Activated T-cell treated with anti-CD3 and anti-CD28 coated beads, Interleukin-2, amount 50 U/mL, for 1 hour (primary cell): Measurements from ENCODE around the gene RNF135.
"Not testable (repeated sequence)": the region's sequence is repeated elsewhere in the genome, so short reads cannot be mapped to it uniquely, and the experiment has no call there.

Experiments
- DNase-seq: peaks from one replicate; pipeline ENCODE4 v3.0.0-alpha.2; 2020

The RNF135 gene, protein sequence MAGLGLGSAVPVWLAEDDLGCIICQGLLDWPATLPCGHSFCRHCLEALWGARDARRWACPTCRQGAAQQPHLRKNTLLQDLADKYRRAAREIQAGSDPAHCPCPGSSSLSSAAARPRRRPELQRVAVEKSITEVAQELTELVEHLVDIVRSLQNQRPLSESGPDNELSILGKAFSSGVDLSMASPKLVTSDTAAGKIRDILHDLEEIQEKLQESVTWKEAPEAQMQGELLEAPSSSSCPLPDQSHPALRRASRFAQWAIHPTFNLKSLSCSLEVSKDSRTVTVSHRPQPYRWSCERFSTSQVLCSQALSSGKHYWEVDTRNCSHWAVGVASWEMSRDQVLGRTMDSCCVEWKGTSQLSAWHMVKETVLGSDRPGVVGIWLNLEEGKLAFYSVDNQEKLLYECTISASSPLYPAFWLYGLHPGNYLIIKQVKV

DNA sequence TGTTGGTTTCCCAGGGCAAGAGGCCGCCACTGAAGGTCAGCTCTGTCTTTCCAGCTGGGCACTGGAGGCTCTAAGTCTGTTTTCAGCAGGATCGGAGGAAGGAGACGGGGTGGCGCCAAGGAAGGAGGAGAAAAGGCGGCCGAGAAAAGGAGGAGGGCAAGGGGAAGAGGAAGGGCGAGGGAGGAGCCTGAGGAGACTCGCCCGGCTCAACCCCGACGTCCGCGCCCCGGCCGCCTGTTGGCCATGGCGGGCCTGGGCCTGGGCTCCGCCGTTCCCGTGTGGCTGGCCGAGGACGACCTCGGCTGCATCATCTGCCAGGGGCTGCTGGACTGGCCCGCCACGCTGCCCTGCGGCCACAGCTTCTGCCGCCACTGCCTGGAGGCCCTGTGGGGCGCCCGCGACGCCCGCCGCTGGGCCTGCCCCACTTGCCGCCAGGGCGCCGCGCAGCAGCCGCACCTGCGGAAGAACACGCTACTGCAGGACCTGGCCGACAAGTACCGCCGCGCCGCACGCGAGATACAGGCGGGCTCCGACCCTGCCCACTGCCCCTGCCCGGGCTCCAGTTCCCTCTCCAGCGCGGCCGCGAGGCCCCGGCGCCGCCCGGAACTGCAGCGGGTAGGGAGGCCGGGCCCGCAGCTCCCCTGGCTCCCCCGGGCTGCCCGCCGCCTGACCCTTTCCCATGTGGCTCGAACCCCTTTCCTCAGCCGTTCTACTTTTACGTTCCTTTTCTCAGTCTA, at the start of gene RNF135:
Gene RNF135 (plus strand): TSS at position 209 of the 737 bp plus-strand sequence. CDS start 35 bp downstream, at position 244.
- DNase-seq, result peak; percentile 69

DNA sequence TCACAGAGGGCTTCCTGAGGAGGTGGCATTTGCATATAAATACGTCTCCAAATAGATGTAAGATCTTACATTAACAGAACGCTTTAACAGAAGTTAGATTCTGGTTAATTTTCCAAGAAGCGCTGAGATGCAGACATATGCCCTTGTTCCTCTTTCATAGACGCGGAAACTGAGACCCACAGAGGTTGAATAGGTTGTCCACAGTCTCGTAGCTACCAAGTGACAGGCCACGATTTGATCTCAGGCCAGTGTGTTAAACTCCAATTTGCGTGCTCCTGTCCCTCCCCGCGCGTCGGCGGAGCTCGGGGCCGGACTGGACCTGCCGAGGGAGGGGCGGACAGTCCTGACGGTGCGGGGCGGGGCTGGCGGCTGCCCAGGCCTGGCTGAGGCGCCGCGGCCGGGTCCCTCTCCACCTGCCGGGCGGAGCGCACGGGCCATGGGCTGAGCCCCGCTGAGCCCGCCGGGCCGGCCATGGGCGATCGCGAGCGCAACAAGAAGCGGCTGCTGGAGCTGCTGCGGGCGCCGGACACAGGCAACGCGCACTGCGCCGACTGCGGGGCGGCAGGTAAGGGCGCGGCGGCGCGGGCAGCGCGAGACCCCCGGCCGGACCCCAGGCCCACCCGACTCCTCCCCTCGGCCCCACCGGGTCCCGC, 49.2 kb upstream of the RNF135 start, which contains the start of gene ADAP2:
Gene ADAP2 (plus strand): TSS at position 402 of the 653 bp plus-strand sequence. CDS start 70 bp downstream, at position 472.
- no peak for DNase-seq

DNA sequence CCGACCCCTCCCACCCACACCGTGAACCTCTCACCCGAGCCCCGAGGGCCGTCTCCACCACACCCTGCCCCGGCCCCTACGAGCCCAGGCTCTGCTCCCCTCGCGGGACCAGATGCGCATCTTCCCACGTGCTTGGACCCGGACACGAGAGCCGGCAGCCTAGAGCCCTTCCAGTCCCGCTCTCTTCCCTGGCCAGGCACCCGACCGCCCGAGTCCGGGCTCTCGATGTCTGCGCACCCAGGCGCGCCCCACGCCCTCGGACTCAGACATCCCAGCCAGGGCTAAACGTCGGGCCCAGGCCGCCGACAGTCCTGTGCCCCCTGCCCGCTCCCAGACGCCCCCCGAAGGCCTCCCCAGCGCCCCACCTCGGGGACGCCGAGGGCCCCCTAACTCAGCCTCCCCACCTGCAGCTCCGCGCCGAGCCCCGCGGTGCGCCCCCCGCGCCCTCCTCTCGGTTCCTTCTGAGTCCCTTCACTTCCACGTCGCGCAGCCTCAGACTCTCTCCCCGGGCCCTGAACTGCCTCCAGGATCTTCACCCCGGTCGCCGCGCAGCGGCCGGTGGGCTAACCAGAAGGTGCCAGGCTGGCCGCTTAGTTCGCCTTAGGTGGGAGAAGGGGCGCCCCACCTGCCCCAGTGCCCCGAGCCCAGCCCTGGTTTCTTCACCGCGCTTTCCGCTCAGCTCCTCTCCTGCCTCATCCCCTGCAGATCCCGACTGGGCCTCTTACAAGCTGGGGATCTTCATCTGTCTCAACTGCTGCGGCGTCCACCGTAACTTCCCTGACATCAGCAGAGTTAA, 48.4 kb upstream of the RNF135 start:
- peak; percentile 20 for DNase-seq

DNA sequence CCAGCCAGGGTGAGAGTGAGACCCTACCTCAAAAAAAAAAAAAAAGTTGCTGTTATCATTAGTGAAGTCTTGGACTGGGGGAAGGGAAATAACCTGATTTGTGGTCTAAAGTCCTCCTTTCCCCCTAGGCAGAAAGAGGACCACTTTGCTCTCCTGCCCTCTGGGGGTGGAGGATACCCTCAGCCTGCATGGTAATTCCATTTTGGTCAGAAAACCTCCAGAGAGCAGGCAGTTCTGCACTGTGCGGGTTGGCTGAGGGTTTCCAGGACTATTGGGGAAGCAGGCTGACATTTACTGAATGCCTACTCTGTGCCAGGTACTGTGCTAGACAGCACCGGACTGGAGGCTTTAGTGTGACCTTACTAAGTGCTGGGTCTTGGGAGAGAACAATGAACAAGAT, 46.5 kb upstream of the RNF135 start:
- DNase-seq, result no peak

DNA sequence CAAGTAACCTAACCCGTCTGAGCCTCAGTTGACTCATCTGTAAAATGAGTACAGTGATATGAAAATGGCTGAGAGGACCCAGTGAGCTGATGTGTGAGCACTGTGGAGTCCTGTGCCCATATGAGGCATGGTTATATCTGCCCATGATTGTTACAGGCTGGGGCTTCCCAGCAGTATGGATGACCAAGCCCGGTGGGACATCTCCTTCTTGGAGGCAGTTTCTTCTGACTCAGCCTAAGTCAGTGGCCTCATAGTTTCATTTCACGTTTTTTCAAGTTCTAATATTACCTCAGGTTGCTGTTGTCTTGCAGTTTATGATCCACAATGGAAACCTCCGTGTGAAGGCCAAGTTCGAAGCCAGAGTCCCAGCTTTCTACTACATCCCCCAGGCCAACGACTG, 44.3 kb upstream of the RNF135 start:
- no peak for DNase-seq

DNA sequence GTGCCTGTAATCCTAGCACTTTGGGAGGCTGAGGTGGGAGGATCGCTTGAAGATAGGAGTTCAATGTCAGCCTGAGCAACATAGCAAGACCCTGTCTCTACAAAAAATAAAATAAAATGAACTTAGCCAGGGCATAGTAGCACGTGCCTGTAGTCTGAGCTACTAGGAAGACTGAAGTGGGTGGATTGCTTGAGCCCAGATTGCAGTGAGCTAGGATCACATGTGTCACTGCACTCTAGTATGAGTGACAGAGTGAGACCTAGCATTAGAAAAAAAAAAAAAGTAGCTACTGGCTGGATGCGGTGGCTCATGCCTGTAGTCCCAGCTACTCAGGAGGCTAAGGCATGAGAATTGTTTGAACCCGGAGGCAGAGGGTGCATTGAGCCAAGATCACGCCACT, 43.1 kb upstream of the RNF135 start:
- DNase-seq, result no peak

DNA sequence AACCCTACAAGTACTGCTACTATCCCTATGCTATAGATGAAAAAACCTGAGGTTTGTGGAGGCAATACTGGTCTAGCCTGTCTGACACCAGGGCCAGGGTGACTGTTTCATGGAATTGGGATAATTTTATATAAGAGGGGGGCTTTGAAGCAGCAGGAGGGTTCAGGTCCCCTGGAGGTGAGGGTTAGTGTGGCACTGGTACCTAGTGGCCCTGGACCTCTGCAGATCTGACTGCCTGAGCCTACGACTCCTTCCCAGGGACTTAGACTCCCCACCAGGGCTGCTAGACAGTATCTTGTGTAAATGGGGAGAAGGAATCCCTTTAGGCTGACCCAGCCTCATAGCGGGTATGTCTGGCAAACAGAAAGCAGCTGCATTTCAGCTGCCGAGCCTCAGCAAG, 42.3 kb upstream of the RNF135 start:
- no peak for DNase-seq

DNA sequence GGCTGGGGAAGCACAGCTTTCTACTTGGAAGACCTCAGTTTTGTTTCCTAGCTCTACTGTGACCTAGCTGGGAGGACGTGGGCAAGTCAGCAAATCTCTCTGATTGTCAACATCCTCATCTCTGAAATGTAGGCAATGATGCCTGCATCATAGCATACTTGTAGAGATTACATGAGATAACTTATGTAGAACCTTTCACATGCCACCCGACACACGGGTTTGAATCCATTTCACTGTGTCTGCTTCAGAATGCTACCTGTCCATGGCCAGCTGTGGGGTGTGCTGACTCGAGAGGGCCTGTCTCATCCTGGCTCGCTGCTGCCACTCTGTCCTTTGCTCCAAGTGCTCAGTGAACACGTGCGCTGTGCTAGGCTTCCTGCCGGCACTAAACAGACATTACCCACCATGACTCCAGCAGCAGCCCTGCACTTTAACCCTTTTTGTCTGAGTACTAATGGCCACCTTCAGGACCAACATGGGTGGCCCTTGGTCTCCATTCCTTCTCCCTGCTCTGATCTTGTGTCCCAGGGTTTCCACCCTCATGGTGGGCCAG, 41.7 kb upstream of the RNF135 start:
- no peak for DNase-seq

DNA sequence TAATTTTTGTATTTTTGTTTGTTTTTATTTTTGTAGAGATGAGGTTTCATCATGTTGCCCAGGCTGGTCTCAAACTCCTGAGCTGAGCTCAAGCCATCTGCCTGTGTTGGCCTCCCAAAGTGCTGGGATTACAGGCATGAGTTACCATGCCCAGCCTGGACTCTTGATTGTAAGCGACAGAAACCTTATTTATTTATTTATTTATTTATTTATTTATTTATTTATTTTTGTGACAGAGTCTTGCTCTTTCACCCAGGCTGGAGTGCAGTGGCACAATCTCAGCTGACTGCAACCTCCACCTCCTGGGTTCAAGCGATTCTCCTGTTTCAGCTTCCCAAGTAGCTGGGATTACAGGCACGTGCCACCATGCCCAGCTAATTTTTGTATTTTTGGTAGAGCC, 41.0 kb upstream of the RNF135 start:
- DNase-seq, result not testable (repeated sequence)

DNA sequence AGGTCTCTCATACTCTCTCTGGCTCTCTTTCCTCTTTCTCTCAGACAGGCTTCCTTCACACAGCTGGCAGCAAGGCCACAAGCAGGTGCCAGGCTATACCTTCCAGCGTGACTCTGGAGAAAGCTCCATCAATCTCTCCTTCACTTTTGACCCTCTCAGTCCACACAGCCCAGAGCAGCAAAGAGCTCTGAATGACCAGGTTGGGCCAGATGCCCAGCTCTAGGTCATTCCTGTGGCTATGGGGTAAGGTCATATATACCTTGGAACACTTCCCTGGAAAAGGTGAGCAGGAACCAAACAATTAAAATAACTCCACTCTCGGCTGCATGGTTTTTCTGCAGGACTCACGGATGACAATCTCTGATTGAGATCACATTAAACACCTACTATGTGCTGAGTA, 40.3 kb upstream of the RNF135 start:
- DNase-seq, result no peak

DNA sequence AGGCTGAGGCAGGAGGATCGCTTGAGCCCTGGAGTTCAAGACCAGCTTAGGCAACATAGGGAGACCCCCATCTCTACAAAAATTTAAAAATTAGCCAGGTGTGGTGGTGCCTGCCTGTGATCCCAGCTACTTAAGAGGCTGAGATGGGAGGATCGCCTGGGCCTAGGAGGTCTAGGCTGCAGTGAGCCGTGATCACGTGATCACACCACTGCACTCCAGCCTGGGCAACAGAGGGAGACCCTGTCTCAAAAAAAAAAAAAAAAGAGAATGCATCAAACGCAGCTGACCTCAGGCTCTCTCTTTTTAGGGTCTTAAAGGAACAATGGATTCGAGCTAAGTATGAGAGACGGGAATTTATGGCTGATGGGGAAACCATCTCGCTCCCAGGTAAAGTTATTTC, 39.3 kb upstream of the RNF135 start:
- DNase-seq, result not testable (repeated sequence)

DNA sequence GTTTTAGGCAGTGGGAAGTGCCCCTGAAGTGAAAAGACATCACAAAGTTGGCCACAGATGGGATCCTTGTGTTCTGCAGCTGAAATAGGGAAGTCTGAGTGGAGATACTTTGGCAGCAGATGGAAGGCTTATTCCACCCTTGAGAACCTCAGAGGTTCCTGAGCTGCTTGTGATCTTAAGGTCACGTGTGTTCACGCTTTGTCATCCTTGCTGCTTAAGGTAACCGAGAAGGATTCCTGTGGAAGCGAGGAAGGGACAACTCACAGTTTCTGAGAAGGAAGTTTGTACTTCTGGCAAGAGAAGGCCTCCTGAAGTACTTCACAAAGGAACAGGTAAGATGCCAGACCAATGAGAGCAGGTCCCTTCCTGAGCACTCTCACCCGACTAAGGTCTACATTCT, 36.9 kb upstream of the RNF135 start:
- no peak for DNase-seq

DNA sequence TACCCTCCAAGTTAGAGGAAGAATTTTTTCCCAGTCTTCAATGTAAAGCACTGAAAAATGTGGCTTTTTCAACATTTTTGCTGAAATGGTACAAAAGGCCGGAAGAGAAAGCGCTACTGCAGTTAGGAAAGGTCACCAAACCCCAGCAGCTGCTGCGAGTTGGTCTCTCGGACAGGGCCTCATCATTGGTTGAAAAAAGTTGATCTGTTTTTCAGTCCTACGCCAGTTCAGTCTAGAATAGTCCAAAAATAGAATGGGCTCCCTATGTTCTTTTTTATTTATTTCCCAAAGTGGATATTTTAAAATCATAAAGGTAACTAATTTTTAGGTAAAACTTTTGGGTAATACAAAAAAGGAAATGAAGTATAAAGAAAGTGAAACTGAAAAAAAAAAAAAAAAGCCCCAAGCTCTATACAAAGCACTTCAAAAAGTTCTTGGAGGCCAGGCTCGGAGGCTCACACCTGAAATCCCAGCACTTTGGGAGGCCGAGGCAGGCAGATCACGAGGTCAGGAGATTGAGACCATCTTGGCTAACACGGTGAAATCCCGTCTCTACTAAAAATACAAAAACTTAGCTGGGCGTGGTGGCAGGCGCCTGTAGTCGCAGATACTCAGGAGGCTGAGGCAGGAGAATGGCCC, 31.7 kb upstream of the RNF135 start:
- DNase-seq, result no peak

DNA sequence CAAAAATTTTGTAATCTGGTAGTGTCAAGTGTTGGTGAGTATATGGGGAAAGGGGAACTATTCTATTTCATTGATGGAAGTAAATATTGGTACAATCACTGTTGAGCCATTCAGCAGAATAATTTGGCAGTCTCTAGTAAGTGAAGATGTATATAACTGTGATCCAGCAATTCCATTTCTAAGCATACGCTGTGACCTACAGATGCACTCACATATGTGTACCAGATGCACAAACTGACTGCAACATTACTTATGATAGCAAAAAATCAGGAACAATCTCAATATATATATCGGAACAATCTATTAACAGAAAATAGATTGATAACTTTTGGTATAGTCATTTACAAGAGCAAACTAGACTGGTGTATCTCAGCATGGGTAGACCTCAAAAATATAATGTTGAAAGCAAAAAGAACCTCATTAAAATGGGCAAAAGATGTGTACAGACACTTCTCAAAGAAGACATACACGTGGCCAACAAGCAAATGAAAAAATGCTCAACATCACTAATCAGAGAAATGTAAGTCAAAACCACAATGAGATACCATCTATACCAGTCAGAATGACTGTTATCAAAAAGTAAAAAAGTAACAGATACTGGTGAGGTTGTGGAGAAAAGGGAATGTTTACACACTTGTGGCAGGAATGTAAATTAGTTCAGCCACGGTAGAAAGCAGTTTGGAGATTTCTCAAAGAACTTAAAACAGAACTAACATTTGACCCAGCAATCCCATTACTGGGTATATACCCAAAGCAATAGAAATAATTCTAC, 28.3 kb upstream of the RNF135 start:
- DNase-seq, result no peak

DNA sequence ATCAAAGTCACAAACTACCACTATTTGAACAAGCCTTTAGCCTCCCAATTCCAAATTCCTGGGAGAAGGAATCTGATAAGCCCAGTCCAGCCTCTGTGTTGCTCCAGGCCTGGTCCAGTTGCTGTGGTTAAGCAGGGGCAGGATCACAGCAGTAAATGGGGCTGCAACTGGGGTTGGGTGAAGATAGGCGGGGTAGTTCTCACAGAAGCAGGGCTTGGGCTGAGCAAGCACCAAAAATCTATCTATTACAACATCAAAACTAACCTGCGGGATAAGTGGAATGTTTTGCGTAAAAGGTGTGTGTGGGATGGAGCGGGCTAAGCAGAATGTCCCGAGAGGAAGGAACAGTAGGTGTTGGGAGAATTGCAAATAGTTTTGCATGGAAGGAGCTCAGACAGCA, 23.0 kb upstream of the RNF135 start:
- DNase-seq, result no peak

DNA sequence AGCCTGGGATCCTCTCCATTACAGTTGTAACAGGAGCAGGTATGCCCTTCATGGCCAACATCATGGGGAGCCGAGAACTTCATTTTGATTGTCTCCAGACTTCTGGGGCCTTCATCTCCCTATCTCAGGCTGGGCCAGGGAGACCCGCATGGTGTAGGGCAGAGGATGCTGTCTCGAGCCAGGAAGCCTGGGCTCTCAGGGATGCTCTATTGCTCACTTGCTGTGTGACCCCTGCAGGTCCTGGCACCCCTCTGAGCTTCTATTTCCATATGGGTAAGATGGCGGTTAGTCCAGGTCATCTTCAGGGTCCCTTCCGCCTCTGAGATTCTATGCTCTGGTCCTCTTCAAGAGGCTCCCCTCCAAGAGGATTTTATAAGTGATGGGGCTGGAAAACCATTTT, 20.6 kb upstream of the RNF135 start:
- DNase-seq, result no peak

DNA sequence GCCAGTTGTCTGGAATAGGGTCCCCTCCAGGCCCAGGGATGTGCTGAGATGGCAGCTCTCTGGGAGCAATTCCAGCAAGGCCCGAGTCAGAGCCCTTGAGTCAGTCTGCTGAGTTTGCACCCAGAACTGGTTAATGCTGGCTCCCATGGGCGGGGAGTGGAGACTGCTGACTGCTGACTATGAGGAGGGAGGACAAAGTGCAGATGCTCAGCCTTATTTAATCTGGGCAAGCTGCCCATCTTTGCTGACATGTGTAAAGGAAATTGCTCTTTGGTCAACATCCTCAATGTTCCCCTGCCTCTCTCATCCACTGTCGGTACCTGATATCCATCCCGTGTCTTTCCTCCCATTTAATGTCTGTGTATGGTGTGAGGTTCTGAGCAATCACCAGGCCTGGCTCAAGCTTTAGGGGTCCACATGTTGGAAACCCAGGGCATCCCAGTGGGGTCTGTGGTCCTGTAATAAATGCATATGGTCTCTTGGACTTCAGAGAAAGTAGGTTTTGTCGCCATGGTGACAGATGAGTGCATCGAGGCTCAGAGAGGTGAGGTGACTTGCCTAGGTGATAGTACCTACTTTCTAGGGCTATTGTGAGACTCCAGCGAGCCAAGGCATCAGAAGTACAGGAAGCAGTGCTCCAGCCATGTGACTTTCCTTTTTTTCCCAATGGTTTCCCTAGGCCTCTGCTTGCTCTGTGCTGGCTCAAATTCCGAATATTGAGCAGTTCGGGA, 20.0 kb upstream of the RNF135 start:
- DNase-seq, result no peak

DNA sequence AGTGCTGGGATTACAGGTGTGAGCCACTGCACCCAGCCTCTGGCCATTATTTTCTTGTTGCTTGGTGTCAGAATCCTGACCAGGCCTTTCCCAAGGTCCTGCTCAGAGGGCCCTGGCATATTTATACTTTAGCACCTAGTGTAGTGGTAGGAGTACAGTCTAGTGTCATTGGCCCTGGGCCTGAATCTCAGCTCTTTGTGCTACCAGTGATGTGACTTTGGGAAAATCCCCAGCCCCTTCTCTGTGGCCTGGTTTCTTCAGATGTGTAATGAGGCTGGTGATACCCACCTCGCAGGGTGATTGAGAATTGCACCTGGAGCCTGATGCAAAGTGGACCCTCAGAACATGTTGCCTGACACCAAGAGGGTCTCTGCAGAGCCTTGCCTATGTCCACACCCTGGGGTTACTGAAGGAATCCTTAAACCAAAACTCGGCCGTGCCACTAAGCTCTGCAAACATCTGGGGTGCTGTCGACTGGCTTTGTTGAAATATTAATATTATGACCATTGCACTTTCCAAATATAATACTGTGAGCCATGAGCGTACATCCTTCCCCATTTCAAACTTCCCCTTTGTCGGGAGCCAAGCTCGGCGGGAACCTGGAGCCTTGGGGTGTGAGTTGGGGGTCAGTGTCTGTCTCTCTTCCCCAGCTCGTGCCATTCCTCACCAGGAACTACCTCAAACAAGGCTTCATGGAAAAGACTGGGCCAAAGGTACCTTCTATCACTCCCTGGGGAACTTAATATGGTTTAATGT, 18.0 kb upstream of the RNF135 start:
- DNase-seq, result no peak

DNA sequence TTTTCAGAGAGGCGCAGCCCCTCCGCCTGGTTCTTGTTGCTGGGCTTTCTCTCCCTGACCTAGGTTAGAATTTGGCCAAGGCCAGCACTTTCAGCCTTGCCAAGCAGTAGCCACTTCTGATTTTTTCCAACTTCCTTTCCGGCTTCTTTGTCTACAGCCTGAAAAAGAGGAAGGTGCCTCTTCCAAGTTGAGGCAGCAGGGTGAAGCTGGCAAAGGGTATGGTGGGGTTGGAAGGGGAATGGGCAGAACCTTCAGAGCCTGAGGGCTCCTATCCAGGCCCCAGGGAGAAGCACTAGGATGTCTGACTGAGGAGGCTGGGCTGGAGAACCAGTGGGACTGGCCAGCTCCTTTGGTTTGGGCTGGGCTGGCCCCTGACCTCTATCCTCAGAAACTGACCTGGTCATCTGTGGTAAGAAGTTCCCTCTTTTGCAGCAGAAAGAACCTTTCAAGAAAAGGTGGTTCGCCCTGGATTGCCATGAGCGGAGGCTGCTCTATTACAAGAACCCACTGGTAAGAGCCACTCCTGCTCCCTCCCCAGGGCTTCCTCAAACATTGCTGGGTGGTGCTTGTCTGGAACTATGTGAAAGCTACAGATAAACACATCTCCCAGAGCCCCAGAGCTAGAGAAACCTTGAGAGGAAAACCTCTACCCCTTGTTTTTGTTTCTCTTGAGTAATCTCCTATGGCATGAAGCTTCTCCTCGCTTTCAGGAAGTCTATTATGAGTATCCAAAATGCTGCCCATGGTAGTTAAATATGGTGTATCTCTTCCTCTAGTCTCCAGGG, 16.6 kb upstream of the RNF135 start:
- DNase-seq, result no peak
